T follicular helper cell (primary cell): Measurements from ENCODE around the gene MSH6.

Experiments
- DNase-seq: peaks from one replicate; pipeline ENCODE4 v3.0.0-alpha.2; 2020; ENCODE audit warnings: low read depth
- total RNA-seq, 2 experiments: gene quantifications; one replicate each; lab custom pipeline; 2026; lab: John Stamatoyannopoulos, UW

Gene MSH6
- 118 to 179 reads per million in 2 experiments for total RNA-seq

GRCh38 chr2:47782671-47783485 is at the start of gene MSH6:
Gene MSH6, plus strand, starts transcription at chr2:47783145. Its CDS starts 89 bp downstream, at chr2:47783234.
- peak; percentile 83 for DNase-seq

GRCh38 chr2:47735136-47735869 is 47.6 kb upstream of the MSH6 start:
- no peak for DNase-seq

- no peak for DNase-seq
These were observed 47.0 kb upstream of the MSH6 start for GRCh38 chr2:47735912-47736311.

- DNase-seq, result no peak
These were observed 45.6 kb upstream of the MSH6 start for GRCh38 chr2:47737191-47737975.

GRCh38 chr2:47738331-47738730 is 44.6 kb upstream of the MSH6 start:
- DNase-seq, result no peak

GRCh38 chr2:47741101-47741500 is 41.8 kb upstream of the MSH6 start:
- DNase-seq, result no peak

GRCh38 chr2:47741637-47742036 is 41.3 kb upstream of the MSH6 start:
- no peak for DNase-seq

- DNase-seq, result no peak
These were observed 38.9 kb upstream of the MSH6 start for GRCh38 chr2:47744074-47744473.

- DNase-seq, result no peak
These were observed 35.1 kb upstream of the MSH6 start for GRCh38 chr2:47747878-47748277.

- DNase-seq, result no peak
These were observed 31.0 kb upstream of the MSH6 start for GRCh38 chr2:47751856-47752414.

- no peak for DNase-seq
These were observed 15.5 kb upstream of the MSH6 start for GRCh38 chr2:47767497-47767844.

- DNase-seq, result peak; percentile 47
These were observed 14.9 kb upstream of the MSH6 start for GRCh38 chr2:47767880-47768609.

GRCh38 chr2:47769318-47769717 is 13.6 kb upstream of the MSH6 start:
- no peak for DNase-seq

- DNase-seq, result no peak
These were observed 11.7 kb upstream of the MSH6 start for GRCh38 chr2:47771211-47771610.

GRCh38 chr2:47772343-47772742 is 10.6 kb upstream of the MSH6 start:
- no peak for DNase-seq

GRCh38 chr2:47774567-47774966 is 8.4 kb upstream of the MSH6 start:
- no peak for DNase-seq

GRCh38 chr2:47777277-47777937 is 5.5 kb upstream of the MSH6 start:
- DNase-seq, result no peak

GRCh38 chr2:47778698-47779425 is 4.1 kb upstream of the MSH6 start:
- no peak for DNase-seq

- no peak for DNase-seq
These were observed 3.5 kb upstream of the MSH6 start for GRCh38 chr2:47779426-47779790.

- no peak for DNase-seq
These were observed 619 bp upstream of the MSH6 start for GRCh38 chr2:47782381-47782670.
